Colonic mucosa (tissue), 4 donors: ENCODE results near the gene KYNU. TPM values are rescaled to one million over a fixed set of nuclear protein-coding genes. Genes with fewer than 3 reads are reported as not detected.
"Not testable (repeated sequence)": the region's sequence is repeated elsewhere in the genome, so short reads cannot be mapped to it uniquely, and the experiment has no call there.

Experiments
- DNase-seq: peaks from one replicate; pipeline ENCODE4 v3.0.0-alpha.2; 2020
- H3K27ac ChIP-seq: fragments of 200-600 bp; one replicate; pipeline ENCODE4 v1.8.0; 2021
- H3K27me3 ChIP-seq: fragments of 200-600 bp; one replicate; pipeline ENCODE4 v1.8.0; 2021
- H3K36me3 ChIP-seq: fragments of 200-600 bp; one replicate; pipeline ENCODE4 v1.8.0; 2021
- H3K4me1 ChIP-seq: fragments of 200-600 bp; one replicate; pipeline ENCODE4 v1.8.0; 2021; ENCODE audit warnings: mild to moderate bottlenecking
- H3K4me3 ChIP-seq: fragments of 200-600 bp; one replicate; pipeline ENCODE4 v1.8.0; 2021
- H3K9ac ChIP-seq, 2 donors: one replicate each; pipeline ENCODE4 v1.7.0; 2013; ENCODE audit warnings: control low read depth in 2 of 2, low read depth in 2 of 2, low read length in 2 of 2
- H3K9me3 ChIP-seq: fragments of 200-600 bp; one replicate; pipeline ENCODE4 v1.8.0; 2021
- intact Hi-C: fragments of 100-400 bp; cut with DNase I; formaldehyde crosslinking; loops from one replicate; pipeline ENCODE4 v1.14.1; 2022
- total RNA-seq, 2 donors: library from RNA; stranded (reverse); fragmentation: NEBNext Ultra II Directional in 1 of 2; extraction: Animal tissue kit (Norgen Biotek cat#: 25700) in 1 of 2; gene quantifications; one replicate each; pipeline ENCODE4 v1.2.1, GENCODE V29; 2021
- TF ChIP-seq, protein P1 (sequence below): fragments of 200-600 bp; IDR thresholded peaks from one replicate; pipeline ENCODE4 v1.8.0; 2022; ENCODE audit warnings: antibody characterized with exemption, mild to moderate bottlenecking
- donor health status: healthy.
- donor health status: DM: no; HTN: no; CAD: no.
- donor health status: DM: no; HTN: no; CAD: no.

Gene KYNU
- total RNA-seq, 2 donors from 2014 or later, result 0.64 to 2.8 TPM

- Histone ChIP-seq H3K4me1 (no peaks in the 10 kb centered on the region), H3K9ac (no peak overlapping the region), H3K4me3 (no peak overlapping the region), H3K36me3 (no peaks in the 10 kb centered on the region), H3K27ac (no peak overlapping the region), H3K27me3 (no peaks in the 10 kb centered on the region), H3K9me3 (no peaks in the 10 kb centered on the region)
- intact Hi-C loops, result no loop called here
- no peak for DNase-seq
- TF ChIP-seq, protein P1, sequence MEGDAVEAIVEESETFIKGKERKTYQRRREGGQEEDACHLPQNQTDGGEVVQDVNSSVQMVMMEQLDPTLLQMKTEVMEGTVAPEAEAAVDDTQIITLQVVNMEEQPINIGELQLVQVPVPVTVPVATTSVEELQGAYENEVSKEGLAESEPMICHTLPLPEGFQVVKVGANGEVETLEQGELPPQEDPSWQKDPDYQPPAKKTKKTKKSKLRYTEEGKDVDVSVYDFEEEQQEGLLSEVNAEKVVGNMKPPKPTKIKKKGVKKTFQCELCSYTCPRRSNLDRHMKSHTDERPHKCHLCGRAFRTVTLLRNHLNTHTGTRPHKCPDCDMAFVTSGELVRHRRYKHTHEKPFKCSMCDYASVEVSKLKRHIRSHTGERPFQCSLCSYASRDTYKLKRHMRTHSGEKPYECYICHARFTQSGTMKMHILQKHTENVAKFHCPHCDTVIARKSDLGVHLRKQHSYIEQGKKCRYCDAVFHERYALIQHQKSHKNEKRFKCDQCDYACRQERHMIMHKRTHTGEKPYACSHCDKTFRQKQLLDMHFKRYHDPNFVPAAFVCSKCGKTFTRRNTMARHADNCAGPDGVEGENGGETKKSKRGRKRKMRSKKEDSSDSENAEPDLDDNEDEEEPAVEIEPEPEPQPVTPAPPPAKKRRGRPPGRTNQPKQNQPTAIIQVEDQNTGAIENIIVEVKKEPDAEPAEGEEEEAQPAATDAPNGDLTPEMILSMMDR, result no peak
These were observed 63.3 kb downstream of the KYNU start for GRCh38 chr2:142940606-142941223.

DNA sequence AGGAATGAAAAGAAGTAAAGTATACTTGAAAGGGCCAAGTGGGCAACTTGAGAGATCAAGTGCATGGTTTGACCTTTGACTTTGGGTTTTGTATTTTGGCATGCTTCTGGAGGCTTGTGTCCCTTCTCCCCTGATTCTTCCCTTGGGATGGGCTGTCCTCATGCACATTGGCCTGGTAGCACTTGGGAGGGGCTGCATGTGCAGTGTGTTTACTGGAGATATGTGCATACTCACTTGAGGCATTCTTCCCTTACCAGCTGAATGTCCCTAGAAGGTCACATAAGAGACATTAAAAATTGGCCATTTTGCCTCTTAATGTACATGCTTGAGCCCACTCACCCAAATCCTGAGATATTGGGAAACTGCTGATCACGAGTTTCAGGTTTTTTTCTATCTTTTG is 65.2 kb downstream of the KYNU start:
- H3K36me3 ChIP-seq, result no peaks in the 10 kb centered on the region
- intact Hi-C loops, result no loop called here
- H3K9me3 ChIP-seq, result no peaks in the 10 kb centered on the region
- no peak overlapping the region for H3K9ac ChIP-seq
- H3K27me3 ChIP-seq, result no peaks in the 10 kb centered on the region
- H3K4me3 ChIP-seq, result no peak overlapping the region
- DNase-seq, result no peak
- TF ChIP-seq, protein P1, result no peak
- no peaks in the 10 kb centered on the region for H3K4me1 ChIP-seq
- no peak overlapping the region for H3K27ac ChIP-seq

DNA sequence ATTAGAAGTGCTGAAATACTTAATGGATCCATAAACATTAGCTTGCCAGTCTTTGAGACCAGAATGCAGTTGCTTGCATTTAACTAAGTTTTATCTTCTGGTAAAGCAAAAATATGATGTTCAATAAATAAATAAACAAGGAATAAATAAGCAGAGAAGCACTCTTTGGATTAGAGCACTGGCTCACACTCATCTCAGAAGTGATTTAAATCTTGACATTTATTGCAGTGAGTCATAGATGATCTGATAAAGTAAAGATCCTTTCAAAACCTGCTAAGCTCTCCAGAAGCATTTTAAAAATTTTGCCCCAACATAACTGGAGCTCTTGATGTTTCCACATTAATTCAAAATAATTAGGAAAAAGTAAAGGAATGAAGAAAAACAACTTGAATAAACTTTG is 66.8 kb downstream of the KYNU start:
- Histone ChIP-seq H3K27ac (no peak overlapping the region), H3K9ac (no peak overlapping the region), H3K36me3 (no peaks in the 10 kb centered on the region), H3K27me3 (no peaks in the 10 kb centered on the region), H3K4me3 (no peak overlapping the region), H3K9me3 (no peaks in the 10 kb centered on the region), H3K4me1 (no peaks in the 10 kb centered on the region)
- intact Hi-C loops, result no loop called here
- TF ChIP-seq, protein P1, result no peak
- no peak for DNase-seq

DNA sequence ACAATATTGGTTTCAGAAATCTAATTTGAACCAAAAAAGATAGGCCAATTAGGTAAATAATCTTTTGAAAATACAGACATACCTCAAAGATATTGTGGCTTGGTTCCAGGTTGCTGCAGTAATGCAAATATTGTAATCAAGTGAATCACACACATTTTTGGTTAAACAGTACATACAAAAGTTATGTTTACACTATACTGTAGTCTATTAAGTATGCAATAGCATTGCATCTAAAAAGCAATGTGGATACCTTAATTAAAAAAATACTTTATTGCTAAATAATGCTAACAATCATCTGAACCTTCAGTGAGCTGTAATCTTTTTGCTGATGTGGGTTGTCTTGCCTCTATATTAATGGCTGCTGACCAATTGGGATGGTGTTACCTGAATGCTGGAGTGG is 67.3 kb downstream of the KYNU start:
- Histone ChIP-seq H3K9me3 (no peaks in the 10 kb centered on the region), H3K4me3 (no peak overlapping the region), H3K9ac (no peak overlapping the region), H3K27me3 (no peaks in the 10 kb centered on the region), H3K27ac (no peak overlapping the region), H3K4me1 (no peaks in the 10 kb centered on the region), H3K36me3 (no peaks in the 10 kb centered on the region)
- no peak for DNase-seq
- intact Hi-C loops, result no loop called here
- TF ChIP-seq, protein P1, result no peak

DNA sequence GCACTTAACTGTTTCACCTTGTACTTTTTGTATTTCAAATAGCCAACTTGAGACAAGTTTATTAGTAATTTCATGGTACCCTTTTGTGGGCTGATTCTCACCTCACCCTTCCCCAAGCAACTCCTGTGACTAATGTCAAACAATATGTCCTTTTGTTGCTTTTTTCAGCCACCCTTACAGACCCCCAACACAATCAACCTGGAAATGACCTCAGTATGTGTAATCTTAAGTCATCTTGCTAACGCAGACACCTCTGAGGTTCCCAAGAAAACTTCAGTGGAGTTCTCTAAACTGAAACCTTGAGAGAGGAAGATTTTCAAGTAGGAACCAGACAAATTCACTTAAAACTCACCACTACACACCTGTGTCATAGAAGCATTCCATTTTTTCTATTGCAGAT is 69.5 kb downstream of the KYNU start:
- no peaks in the 10 kb centered on the region for H3K9me3 ChIP-seq
- H3K9ac ChIP-seq, result no peak overlapping the region
- no peaks in the 10 kb centered on the region for H3K27me3 ChIP-seq
- no peaks in the 10 kb centered on the region for H3K36me3 ChIP-seq
- intact Hi-C loops, result no loop called here
- DNase-seq, result no peak
- TF ChIP-seq, protein P1, result no peak
- no peak overlapping the region for H3K27ac ChIP-seq
- no peaks in the 10 kb centered on the region for H3K4me1 ChIP-seq
- H3K4me3 ChIP-seq, result no peak overlapping the region

DNA sequence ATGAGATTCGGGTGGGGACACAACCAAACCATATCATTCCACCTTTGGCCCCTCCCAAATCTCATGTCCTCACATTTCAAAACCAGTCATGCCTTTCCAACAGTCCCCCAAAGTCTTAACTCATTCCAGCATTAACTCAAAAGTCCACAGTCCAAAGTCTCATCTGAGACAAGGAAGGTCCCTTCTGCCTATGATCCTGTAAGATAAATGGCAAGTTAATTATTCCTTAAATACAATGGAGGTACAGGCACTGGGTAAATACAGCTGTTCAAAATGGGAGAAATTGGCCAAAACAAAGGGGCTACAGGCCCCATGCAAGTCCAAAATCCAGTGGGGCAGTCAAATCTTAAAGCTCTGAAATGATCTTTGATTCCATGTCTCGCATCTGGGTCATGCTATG is 71.3 kb downstream of the KYNU start:
- H3K4me3 ChIP-seq, H3K9ac ChIP-seq, H3K9me3 ChIP-seq, H3K4me1 ChIP-seq, H3K27me3 ChIP-seq, intact Hi-C loops, H3K36me3 ChIP-seq, DNase-seq, H3K27ac ChIP-seq: not testable (repeated sequence)

- H3K9ac ChIP-seq, intact Hi-C loops: not testable (repeated sequence)
These were observed 72.9 kb downstream of the KYNU start for GRCh38 chr2:142950323-142950722.

More at GRCh38 chr2:142950323-142950722, 72.9 kb downstream of the KYNU start:
- not testable (repeated sequence) for H3K4me3 ChIP-seq, H3K9me3 ChIP-seq, H3K36me3 ChIP-seq, DNase-seq, H3K27ac ChIP-seq, H3K4me1 ChIP-seq, H3K27me3 ChIP-seq
